ENCODE results near the gene ZNF785.

Gene ZNF785

GRCh38 chr16:30567991-30568638 is 17.4 kb downstream of the ZNF785 start:
- no peak for ATAC-seq (ENCODE audit: insufficient read depth, low read depth)
- Histone ChIP-seq H2AFZ (ENCODE audit: low read depth, low read length) (no peak overlapping the region), H3K79me2 (ENCODE audit: insufficient read depth, low read length) (peaks cover 27% of the 10 kb centered on the region), H3K27ac (ENCODE audit: low read length) (0 out of 2 replicates have a peak overlapping the region, but pooled peaks have one; percentile 20), H3K9ac (ENCODE audit: low read depth, low read length) (no peak overlapping the region), H3K9me3 (ENCODE audit: insufficient read depth, low read length, severe bottlenecking) (no peaks in the 10 kb centered on the region), H3K36me3 (ENCODE audit: insufficient read depth, low read length) (peaks cover 9% of the 10 kb centered on the region; the same call in 1 of the 2 replicates), H3K4me1 (ENCODE audit: insufficient read depth, low read length) (peaks cover 44% of the 10 kb centered on the region), H3K4me2 (ENCODE audit: insufficient read depth, low read length) (no peak overlapping the region), H4K20me1 (ENCODE audit: insufficient read depth, low read length) (no peaks in the 10 kb centered on the region), H3K4me3 (ENCODE audit: low read depth in 1 of 2, low read length in 2 of 2) (no peak overlapping the region), H3K27me3 (ENCODE audit: insufficient read depth, low read length, poor library complexity) (no peaks in the 10 kb centered on the region)
- TF ChIP-seq EZH2 (IDR thresholded peaks at IDR 0.05; ENCODE audit: borderline replicate concordance, low read depth, low read length, severe bottlenecking) (no peak), CTCF (IDR thresholded peaks at IDR 0.05; ENCODE audit: borderline replicate concordance, extremely low read depth, low read length, poor library complexity, severe bottlenecking) (no peak)
- DNase-seq = peak; percentile 43

GRCh38 chr16:30567160-30567990 is 18.1 kb downstream of the ZNF785 start:
- Histone ChIP-seq H3K9ac (ENCODE audit: low read depth, low read length) (no peak overlapping the region), H3K4me2 (ENCODE audit: insufficient read depth, low read length) (no peak overlapping the region), H3K4me3 (ENCODE audit: low read depth in 1 of 2, low read length in 2 of 2) (no peak overlapping the region), H3K9me3 (ENCODE audit: insufficient read depth, low read length, severe bottlenecking) (no peaks in the 10 kb centered on the region), H3K79me2 (ENCODE audit: insufficient read depth, low read length) (peaks cover 19% of the 10 kb centered on the region), H3K27ac (ENCODE audit: low read length) (no peak overlapping the region), H3K27me3 (ENCODE audit: insufficient read depth, low read length, poor library complexity) (no peaks in the 10 kb centered on the region), H3K4me1 (ENCODE audit: insufficient read depth, low read length) (peaks cover 36% of the 10 kb centered on the region), H4K20me1 (ENCODE audit: insufficient read depth, low read length) (no peaks in the 10 kb centered on the region), H2AFZ (ENCODE audit: low read depth, low read length) (no peak overlapping the region), H3K36me3 (ENCODE audit: insufficient read depth, low read length) (peaks cover 9% of the 10 kb centered on the region; the same call in 1 of the 2 replicates)
- TF ChIP-seq EZH2 (IDR thresholded peaks at IDR 0.05; ENCODE audit: borderline replicate concordance, low read depth, low read length, severe bottlenecking) (no peak), CTCF (IDR thresholded peaks at IDR 0.05; ENCODE audit: borderline replicate concordance, extremely low read depth, low read length, poor library complexity, severe bottlenecking) (no peak)
- ATAC-seq (ENCODE audit: insufficient read depth, low read depth) (no peak), DNase-seq (no peak)

GRCh38 chr16:30566531-30566930 is 19.0 kb downstream of the ZNF785 start:
- Histone ChIP-seq H3K27ac (ENCODE audit: low read length) (no peak overlapping the region), H2AFZ (ENCODE audit: low read depth, low read length) (no peak overlapping the region), H3K79me2 (ENCODE audit: insufficient read depth, low read length) (peaks cover 17% of the 10 kb centered on the region), H3K27me3 (ENCODE audit: insufficient read depth, low read length, poor library complexity) (no peaks in the 10 kb centered on the region), H3K4me3 (ENCODE audit: low read depth in 1 of 2, low read length in 2 of 2) (no peak overlapping the region), H3K4me2 (ENCODE audit: insufficient read depth, low read length) (no peak overlapping the region), H3K36me3 (ENCODE audit: insufficient read depth, low read length) (peaks cover 9% of the 10 kb centered on the region; the same call in 1 of the 2 replicates), H4K20me1 (ENCODE audit: insufficient read depth, low read length) (no peaks in the 10 kb centered on the region), H3K9ac (ENCODE audit: low read depth, low read length) (no peak overlapping the region), H3K4me1 (ENCODE audit: insufficient read depth, low read length) (peaks cover 35% of the 10 kb centered on the region), H3K9me3 (ENCODE audit: insufficient read depth, low read length, severe bottlenecking) (no peaks in the 10 kb centered on the region)
- ATAC-seq (ENCODE audit: insufficient read depth, low read depth) (no peak), DNase-seq (no peak)
- TF ChIP-seq EZH2 (IDR thresholded peaks at IDR 0.05; ENCODE audit: borderline replicate concordance, low read depth, low read length, severe bottlenecking) (no peak), CTCF (IDR thresholded peaks at IDR 0.05; ENCODE audit: borderline replicate concordance, extremely low read depth, low read length, poor library complexity, severe bottlenecking) (no peak)
